ENCODE data around the gene S100A2.

Gene S100A2

GRCh38 chr1:153543736-153544135 lies 21.9 kb downstream of the S100A2 start:
- DNase-seq: no peak

DNA sequence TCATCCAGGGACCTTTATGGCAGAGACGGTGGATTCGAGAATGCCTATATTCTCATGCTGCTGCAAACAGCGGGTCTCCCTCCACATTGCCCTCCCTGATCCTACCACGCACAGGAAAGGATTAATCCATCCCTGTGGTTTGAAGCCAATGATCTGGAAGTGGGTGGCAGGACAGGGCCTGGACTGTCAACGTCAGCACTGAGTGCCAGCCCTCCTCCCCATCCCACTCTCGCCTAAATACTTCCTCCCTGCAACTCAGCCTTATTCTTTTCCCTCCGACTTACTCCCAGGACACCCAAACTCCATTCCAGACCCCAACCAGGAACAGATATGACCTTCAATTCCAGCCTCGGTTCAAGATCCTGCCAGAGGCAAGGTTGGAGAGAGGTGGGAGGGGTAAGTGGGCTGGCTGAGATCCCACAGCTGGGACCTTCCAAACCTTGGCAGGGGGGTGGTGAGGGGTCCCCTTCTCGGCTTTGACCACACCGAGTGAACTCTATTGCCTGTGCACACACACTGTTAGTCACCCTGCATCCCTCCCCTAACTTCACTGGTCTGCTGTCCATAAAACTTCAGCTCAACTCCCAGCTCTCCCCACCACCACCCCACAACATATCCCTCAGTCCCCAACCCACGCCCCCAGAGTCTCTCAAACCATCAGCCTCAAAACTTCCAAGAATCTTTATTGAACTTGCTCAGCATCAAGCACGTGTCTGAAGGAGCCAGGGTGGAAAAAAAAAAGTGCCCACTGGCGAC lies 22.5 kb downstream of the S100A2 start:
- DNase-seq: no peak

- DNase-seq: no peak
Measured at GRCh38 chr1:153541641-153542590, 23.7 kb downstream of the S100A2 start.

GRCh38 chr1:153540394-153541361 lies 25.0 kb downstream of the S100A2 start, which contains the start of gene S100A5:
S100A5 (minus strand) TSS chr1:153540934; CDS start chr1:153540191, 743 bp downstream.
- DNase-seq: peak; percentile 42

- DNase-seq: no peak
Measured at GRCh38 chr1:153539395-153540093, 26.1 kb downstream of the S100A2 start.

- DNase-seq: no peak
Measured at GRCh38 chr1:153538315-153538821, 27.3 kb downstream of the S100A2 start.

DNA sequence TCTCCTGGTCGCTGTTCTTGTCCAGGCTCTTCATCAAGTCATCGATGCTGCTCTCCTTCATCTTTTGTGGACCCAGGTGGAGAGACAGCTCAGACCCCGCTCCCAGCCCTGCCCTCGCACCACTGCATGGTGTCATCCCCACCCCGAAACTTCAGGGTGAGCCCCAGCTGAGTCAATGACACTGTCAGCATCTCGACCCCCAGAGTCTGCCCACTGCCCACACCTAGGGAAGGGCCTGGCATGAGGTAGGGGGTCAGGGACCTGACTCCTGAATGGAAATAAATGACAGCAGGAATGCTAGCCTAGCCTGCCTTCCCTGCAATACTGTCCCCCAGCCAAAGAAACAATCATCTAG lies 28.3 kb downstream of the S100A2 start:
- no peak for DNase-seq

DNA sequence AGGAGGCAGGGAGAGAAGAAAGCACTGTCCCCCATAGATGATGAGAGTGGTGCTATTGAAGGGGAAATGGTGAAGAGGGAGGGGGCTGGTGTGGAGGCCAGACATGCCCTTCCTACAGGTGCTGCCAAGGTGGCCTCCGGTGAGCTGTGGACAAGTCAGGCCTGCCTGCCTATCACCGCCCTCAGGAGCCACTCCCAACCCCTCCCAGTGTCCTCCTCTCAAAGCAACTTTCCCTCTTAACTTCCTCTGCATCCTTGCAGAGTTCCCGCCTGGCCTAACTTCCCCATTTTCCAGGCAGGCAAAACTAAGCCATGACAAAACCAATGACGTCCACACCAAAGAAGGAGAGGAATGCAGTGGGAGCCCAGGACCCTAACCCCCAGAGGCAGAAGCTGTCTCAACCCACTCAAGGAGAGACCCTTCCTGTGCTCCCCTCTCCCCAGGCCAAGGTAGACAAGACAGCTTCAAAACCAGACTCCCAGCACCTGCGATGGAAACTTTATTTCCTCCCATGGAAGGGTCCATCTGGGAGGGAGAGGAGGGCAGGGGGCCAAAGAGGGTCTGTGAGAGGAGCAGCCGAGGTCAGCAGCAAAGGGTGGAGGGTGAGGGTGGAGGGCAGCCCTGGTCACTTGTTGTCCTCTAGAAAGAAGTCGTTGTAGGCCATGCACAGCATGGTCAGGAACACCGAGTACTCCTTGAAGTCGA lies 28.8 kb downstream of the S100A2 start:
- DNase-seq: no peak

DNA sequence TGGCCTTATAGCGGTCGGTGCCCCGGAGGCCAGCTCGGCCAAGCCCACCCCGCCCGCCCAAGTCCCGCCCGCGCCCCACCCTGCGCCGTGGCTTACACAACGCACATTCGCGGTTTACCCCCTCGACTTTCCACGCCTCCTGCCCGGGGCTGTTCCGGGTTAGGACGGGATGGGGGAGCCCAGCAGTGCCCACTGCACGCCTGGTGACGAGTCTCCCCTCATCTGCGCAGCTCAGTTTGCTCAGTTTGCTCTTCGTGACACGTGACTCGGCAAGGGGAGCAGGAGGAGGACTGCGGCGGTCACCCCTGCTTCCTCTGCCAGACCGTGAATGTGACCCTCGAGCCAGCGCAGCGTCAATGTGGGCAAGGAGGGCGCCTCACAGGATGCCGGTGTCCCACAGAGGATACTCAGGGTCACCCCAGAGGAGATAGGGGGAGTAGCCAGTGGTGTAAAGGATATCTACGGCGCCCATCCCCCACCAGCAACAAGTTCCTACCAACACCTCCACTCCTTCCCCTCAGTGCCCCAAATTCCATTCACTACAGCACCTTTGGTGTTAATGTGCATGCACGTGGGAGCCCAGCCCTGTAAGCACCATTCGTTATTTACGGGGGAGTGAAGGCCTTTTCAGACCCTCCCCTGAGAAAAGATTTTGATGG lies 29.5 kb downstream of the S100A2 start:
- peak; percentile 80 for DNase-seq

DNA sequence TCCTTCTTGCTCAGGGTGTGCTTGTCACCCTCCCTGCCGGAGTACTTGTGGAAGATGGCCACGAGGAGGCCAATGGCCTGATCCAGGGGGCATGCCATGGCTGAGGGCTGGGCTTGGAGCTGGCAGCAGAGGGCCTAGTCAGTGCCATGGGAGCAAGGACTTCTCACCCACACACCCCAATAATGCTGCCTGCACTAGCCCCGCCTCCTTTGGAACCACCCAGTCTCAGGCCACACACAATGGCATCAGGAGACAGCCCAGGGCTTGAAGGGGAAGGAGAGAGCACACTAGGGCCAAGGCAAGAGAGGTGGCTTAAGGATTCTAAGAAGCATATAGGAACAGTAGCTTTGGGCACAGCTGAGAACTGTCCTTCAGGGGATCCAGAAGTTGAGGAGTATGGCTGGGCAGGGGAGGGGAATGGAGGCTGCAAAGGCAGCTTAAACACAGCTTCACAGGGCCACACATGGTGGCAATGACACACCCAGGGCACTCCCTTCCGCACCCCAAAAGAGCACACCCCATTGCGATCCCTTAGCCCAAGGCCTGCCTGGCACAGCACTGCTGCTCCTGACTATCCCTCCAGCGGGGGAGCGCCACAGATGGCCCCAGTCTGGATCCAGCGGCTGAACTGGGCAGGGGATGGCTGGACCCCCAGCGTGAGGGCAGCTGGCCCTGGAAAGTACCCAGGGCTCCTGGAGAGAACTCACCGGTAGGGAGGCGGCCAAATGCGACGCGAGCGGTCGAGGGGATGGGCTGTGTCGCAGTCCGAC lies 30.2 kb downstream of the S100A2 start, which contains the start of gene S100A6:
TSS of gene S100A6 (minus strand) at position 750 of the 770 bp plus-strand sequence. CDS start at position 98, 652 bp downstream.
- DNase-seq: no peak

DNA sequence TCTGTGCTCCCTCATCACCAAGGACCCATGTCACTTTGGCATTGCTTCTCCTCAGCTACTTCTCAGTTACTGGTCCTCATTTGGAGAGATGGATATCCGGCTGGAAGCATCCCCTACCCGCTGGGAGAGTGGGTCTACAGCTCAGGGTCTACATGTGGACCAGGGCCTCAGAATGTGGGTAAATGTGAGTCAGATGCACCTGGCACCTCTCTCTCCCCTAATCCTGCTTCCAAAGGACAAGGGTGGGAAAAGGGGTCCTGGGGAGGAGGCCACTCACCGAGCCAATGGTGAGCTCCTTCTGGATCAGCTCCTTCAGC lies 30.8 kb downstream of the S100A2 start:
- no peak for DNase-seq

DNA sequence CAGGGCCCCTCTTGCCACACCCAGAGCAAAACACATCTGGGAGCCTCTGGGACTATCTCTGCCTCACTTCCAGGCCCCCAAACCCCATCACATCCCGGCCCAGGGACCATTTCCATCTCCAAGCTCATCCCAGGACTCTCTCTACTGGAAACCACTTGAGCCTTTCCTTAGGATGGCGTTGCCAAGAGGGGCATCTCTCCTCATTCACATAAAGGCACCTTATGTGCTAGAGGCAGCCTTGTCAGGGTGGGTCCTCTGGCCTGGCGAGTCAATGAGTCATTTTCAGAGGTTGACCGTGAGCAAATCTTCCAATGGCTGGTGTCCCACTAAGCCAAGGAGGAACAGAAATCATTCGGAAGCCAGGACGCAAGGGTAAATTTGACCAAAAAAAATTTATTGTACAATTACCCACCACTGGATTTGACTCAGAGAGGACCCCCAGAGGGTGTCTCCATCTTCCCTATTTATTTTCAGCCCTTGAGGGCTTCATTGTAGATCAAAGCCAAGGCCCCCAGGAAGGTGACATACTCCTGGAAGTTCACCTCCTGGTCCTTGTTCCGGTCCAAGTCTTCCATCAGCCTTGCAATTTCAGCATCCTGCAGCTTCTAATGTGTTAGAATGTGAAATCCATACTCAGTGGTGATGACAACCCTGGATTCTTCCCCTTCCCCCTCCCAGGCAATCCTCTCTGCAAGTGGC lies 31.3 kb downstream of the S100A2 start:
- DNase-seq: no peak

- DNase-seq: no peak
Measured at GRCh38 chr1:153533689-153534201, 31.9 kb downstream of the S100A2 start.

DNA sequence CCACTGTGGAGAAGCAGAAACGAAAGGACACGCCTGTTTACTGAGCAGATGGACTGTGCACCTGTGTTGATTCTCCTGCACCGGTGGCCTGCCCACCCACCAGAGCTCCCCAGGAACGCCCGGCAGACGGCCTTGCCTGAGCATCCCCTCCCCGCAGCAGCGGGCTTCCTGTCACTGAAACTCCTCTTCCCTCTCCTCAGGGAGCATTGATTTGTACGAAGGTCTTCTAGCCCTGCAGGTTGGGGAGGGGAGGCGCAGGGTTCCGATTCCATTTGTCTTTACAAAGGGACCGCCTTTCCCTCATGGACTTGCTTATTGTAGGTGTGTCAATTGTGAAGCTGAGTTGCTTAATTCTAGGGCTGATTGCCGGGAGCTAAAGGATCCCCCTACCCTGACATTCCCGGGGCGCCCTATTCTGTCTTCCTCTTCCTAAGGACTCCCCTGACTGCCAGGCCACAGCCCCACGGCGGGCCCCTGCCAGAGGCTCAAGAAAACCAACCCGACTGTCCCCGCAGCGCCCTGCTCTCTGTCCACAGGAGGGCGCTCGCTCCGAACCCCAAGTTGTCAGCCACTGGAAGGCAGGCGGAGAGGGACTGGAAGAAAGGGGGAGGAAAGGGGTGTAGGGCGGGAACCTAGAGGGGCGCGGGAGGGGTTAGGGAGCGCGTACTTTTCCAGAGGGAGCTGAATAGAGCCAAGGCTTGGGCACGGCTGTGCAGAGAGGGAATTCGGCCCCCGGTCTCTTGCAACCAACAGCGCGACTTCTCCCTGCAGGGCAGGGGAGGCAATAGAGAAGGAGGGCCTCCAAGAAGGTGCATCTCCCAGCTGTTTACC lies 32.7 kb downstream of the S100A2 start:
- DNase-seq: peak; percentile 76

DNA sequence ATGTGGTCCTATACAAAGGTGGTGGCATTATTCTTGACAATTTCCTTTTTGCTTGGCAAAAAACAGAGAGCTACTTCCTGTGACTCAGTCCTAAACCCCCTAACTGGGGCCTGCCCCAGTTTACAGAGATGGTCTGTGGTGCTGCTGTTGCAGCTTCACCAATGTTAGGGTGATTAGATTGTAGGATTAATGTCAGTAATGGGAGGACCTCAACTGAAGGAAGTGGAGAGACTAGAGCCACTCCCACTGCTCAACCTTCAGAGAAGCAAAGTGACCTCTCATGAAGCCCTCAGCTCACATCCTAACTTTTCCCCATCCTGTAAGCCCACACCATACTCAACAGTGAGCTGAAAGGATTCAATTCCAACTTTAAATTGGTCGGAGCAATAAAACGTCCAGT lies 33.5 kb downstream of the S100A2 start:
- DNase-seq: no peak

GRCh38 chr1:153531638-153532037 lies 34.0 kb downstream of the S100A2 start:
- no peak for DNase-seq

DNA sequence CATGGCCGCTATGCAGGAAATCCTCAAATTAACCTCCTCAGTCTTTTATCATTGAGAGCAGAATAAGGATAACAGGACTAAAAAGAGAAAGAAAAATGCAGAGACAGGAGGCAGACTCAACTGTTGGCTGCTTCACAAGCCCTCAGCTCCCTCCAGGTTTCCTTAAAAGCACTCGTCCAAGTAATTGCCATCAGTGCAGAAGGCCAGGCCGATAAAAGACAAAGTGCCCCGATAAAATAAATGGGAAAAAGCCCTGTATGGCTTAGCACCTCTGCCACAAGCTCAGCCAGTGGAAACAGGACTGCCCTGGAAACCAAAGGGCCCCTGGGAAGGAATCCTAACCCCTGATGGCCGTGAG lies 38.0 kb downstream of the S100A2 start:
- no peak for DNase-seq
